Measurements from ENCODE around the gene SREK1IP1. TPM values are rescaled to one million over a fixed set of nuclear protein-coding genes. Genes with fewer than 3 reads are reported as not detected.

Gene SREK1IP1
- polyA plus RNA-seq (2013, experiment 1 of 4): 22.7 TPM
- 26.4 TPM for polyA plus RNA-seq (2013, experiment 2 of 4)
- 19.8 TPM for polyA plus RNA-seq (2013, experiment 3 of 4)
- polyA plus RNA-seq (2013, experiment 4 of 4): 22.6 TPM

DNA sequence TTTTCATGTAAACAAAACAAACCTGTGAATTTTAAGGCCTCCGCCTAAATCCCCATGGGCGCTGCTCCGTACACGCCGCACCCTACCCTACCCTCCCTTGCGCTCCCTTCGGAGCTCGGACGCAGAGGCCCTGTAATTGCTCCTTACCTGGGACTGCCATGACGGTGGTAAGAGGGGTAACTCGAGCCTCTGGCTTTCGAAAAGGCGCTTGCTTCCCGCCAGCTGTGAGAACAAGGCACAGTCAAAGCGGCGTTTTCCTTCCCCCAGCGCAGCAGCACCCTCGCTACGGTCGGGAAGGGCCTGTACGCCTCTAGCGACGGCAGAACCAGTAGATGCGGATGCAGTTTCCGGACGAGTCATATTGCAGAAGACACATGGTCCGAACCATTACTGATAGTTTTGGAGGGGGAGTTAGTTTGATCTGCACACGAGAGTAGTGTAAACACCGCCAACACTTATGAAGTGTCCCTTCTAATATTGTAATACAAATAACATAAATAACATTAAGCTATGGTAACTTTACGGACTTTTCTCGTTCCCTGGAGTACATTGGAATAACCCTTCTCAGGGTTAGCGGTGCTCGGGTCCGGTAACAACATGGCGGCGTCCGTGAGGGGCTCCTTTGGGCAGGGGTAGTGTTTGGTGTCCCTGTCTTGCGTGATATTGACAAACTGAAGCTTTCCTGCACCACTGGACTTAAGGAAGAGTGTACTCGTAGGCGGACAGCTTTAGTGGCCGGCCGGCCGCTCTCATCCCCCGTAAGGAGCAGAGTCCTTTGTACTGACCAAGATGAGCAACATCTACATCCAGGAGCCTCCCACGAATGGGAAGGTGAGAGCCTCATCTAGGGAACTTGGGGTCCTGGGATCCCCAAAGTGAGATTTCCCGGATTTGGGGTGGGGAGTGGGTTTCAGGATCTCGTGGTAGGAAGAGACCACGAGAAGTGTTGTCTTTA lies at the start of gene SREK1IP1, which contains the start of gene CWC27:
Gene SREK1IP1 (minus strand): TSS at position 334 of the 955 bp plus-strand sequence. CDS start 174 bp downstream, at position 160.
Gene CWC27 (plus strand): TSS at position 573 of the 955 bp plus-strand sequence. CDS start 217 bp downstream, at position 790.
- H3K27ac ChIP-seq (ENCODE audit: insufficient read depth, low read depth, low read length, poor library complexity, severe bottlenecking): peak within 1 kb of the TSS; percentile 91
- H3K27me3 ChIP-seq (ENCODE audit: control insufficient read depth, insufficient read depth, low read length, poor library complexity, severe bottlenecking): no peaks in the 10 kb centered on the region
- WGBS, 2 experiments: 0% methylated on average over 47 to 48 of the region's 48 CpGs
- H3K4me1 ChIP-seq (ENCODE audit: control insufficient read depth, insufficient read depth, low read length): peaks cover 16% of the 10 kb centered on the region
- no peaks in the 10 kb centered on the region for H3K9me3 ChIP-seq (ENCODE audit: control insufficient read depth, low read length)
- H3K36me3 ChIP-seq (ENCODE audit: control insufficient read depth, insufficient read depth, low read length): no peaks in the 10 kb centered on the region
- H3K4me3 ChIP-seq (ENCODE audit: insufficient read depth, low read depth, low read length): peak within 1 kb of the TSS; percentile 91

DNA sequence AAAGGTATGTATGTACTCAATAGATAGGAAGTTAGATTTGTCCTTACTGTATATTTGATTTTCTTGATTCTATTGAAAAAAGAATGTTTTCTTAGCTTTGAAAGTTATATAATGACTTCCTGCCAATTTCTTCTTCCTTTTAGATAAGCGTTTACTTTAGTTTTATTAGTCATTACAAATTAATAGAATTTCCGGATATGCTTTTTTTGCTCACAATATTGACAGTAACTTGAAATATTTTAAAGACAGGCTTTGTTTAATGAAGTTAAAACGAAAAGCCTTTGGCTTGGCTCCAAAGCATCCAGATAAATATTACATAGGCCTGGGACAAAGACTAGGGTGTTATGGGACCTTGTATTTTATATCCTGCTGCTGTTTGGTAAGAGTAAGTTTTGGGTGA lies 49.8 kb upstream of the SREK1IP1 start:
- 90% methylated on average over 2 of the region's 3 CpGs; no CpG with 5 or more reads in 1 of the 2 experiments for WGBS, 2 experiments

DNA sequence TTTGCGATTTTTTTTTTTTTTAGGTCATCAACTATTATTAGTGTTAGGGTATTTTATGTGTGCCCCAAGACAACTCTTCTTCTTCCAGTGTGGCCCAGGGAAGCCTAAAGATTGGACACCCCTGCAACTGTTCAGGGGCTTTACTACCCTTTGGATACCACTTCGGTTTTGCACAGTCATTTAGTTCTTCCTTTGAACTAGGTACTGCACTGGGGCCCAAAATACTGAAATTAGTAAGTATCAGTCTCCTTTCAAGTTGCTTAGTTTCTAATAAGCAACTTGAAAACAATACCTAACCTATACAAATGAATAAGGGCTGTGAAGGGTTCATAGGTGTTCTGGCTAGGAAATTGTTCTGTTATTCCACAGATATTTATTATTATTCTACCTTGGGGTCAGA lies 45.6 kb upstream of the SREK1IP1 start:
- Histone ChIP-seq H3K27ac (ENCODE audit: insufficient read depth, low read depth, low read length, poor library complexity, severe bottlenecking) (no peak overlapping the region), H3K4me3 (ENCODE audit: insufficient read depth, low read depth, low read length) (no peak overlapping the region), H3K9me3 (ENCODE audit: control insufficient read depth, low read length) (no peaks in the 10 kb centered on the region), H3K27me3 (ENCODE audit: control insufficient read depth, insufficient read depth, low read length, poor library complexity, severe bottlenecking) (no peaks in the 10 kb centered on the region), H3K36me3 (ENCODE audit: control insufficient read depth, insufficient read depth, low read length) (no peaks in the 10 kb centered on the region), H3K4me1 (ENCODE audit: control insufficient read depth, insufficient read depth, low read length) (no peaks in the 10 kb centered on the region)
- WGBS, 2 experiments: 89 to 96% methylated on average over 2 of the region's 2 CpGs

More for the DNA sequence above, 49.8 kb upstream of the SREK1IP1 start:
- Histone ChIP-seq H3K4me1 (ENCODE audit: control insufficient read depth, insufficient read depth, low read length) (no peaks in the 10 kb centered on the region), H3K27ac (ENCODE audit: insufficient read depth, low read depth, low read length, poor library complexity, severe bottlenecking) (no peak overlapping the region), H3K27me3 (ENCODE audit: control insufficient read depth, insufficient read depth, low read length, poor library complexity, severe bottlenecking) (no peaks in the 10 kb centered on the region), H3K9me3 (ENCODE audit: control insufficient read depth, low read length) (no peaks in the 10 kb centered on the region), H3K36me3 (ENCODE audit: control insufficient read depth, insufficient read depth, low read length) (no peaks in the 10 kb centered on the region), H3K4me3 (ENCODE audit: insufficient read depth, low read depth, low read length) (no peak overlapping the region)

DNA sequence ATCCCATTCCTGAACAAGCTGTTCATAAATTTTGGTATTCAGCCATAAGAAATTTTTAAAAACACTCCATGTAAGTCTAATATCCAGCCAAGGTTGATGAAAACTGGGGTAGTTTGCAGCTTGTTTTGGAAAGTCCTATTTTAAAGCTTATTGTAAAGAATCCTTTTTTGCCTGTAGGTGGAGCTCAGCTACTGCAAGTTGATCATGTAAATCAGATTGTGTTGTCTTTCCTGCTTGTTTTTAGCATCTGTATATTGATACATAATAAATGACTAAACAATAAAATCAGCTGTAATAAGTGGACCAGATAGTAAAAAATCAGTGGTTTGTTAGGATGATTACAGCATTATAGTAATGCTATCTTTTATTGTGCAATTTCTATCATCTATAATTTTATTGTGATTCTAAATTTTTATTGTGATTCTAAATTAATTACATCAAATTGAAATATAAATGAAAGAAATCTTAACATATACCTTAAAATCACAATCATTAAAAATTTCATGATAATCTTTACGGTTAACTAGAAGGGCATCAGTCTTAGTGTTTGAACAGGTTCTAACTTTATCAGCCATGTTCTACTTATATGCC lies 42.7 kb upstream of the SREK1IP1 start:
- H3K4me3 ChIP-seq (ENCODE audit: insufficient read depth, low read depth, low read length): no peak overlapping the region
- H3K4me1 ChIP-seq (ENCODE audit: control insufficient read depth, insufficient read depth, low read length): no peaks in the 10 kb centered on the region
- no peaks in the 10 kb centered on the region for H3K36me3 ChIP-seq (ENCODE audit: control insufficient read depth, insufficient read depth, low read length)
- no peaks in the 10 kb centered on the region for H3K9me3 ChIP-seq (ENCODE audit: control insufficient read depth, low read length)
- WGBS, 2 experiments: 89 to 100% methylated on average over 1 of the region's 1 CpG
- H3K27ac ChIP-seq (ENCODE audit: insufficient read depth, low read depth, low read length, poor library complexity, severe bottlenecking): no peak overlapping the region
- no peaks in the 10 kb centered on the region for H3K27me3 ChIP-seq (ENCODE audit: control insufficient read depth, insufficient read depth, low read length, poor library complexity, severe bottlenecking)

DNA sequence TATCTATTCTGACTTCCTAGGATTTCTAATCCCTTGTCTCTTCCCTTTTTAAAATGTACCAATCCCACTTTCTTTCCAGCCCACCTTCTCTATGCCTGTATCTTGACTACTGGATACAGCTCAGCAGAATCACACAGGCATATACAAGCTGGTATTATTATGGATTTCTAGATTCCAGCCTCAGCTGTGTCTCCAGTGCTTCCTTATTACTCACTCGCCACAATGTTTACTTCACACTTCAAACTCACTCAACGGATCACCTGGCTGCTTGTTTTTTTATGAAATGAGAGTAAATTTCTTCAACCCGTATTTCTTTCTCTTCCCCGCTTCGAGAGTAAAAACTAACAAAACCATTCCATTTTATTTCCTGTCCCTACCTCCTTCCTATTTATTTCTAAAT lies 39.0 kb upstream of the SREK1IP1 start:
- H3K4me1 ChIP-seq (ENCODE audit: control insufficient read depth, insufficient read depth, low read length): no peaks in the 10 kb centered on the region
- H3K9me3 ChIP-seq (ENCODE audit: control insufficient read depth, low read length): no peaks in the 10 kb centered on the region
- 90 to 93% methylated on average over 5 of the region's 5 CpGs for WGBS, 2 experiments
- H3K4me3 ChIP-seq (ENCODE audit: insufficient read depth, low read depth, low read length): no peak overlapping the region
- H3K27me3 ChIP-seq (ENCODE audit: control insufficient read depth, insufficient read depth, low read length, poor library complexity, severe bottlenecking): no peaks in the 10 kb centered on the region
- no peak overlapping the region for H3K27ac ChIP-seq (ENCODE audit: insufficient read depth, low read depth, low read length, poor library complexity, severe bottlenecking)
- peaks cover 5% of the 10 kb centered on the region for H3K36me3 ChIP-seq (ENCODE audit: control insufficient read depth, insufficient read depth, low read length)

DNA sequence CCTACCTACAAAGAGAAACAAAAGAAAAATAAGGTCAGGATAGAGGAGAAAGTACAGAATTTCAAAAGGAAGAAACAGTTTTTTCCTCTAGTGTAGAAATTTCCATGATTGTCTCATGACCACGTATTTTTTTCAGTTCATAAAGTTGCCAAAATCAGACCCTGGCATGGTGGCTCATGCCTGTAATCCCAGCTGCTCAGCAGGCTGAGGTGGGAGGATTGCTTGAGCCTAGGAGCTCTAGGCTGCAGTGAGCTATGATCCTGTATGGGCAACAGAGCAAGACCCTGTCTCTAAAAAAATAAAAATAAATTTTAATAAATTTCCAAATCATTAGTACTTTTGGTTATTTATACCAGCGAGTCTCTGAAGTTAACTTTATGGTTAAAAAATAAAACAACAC lies 38.0 kb upstream of the SREK1IP1 start:
- H3K27ac ChIP-seq (ENCODE audit: insufficient read depth, low read depth, low read length, poor library complexity, severe bottlenecking): no peak overlapping the region
- H3K4me3 ChIP-seq (ENCODE audit: insufficient read depth, low read depth, low read length): no peak overlapping the region
- H3K9me3 ChIP-seq (ENCODE audit: control insufficient read depth, low read length): no peaks in the 10 kb centered on the region
- H3K27me3 ChIP-seq (ENCODE audit: control insufficient read depth, insufficient read depth, low read length, poor library complexity, severe bottlenecking): no peaks in the 10 kb centered on the region
- WGBS, 2 experiments: 76 to 97% methylated on average over 1 to 2 of the region's 2 CpGs
- H3K36me3 ChIP-seq (ENCODE audit: control insufficient read depth, insufficient read depth, low read length): peaks cover 5% of the 10 kb centered on the region
- H3K4me1 ChIP-seq (ENCODE audit: control insufficient read depth, insufficient read depth, low read length): no peaks in the 10 kb centered on the region

DNA sequence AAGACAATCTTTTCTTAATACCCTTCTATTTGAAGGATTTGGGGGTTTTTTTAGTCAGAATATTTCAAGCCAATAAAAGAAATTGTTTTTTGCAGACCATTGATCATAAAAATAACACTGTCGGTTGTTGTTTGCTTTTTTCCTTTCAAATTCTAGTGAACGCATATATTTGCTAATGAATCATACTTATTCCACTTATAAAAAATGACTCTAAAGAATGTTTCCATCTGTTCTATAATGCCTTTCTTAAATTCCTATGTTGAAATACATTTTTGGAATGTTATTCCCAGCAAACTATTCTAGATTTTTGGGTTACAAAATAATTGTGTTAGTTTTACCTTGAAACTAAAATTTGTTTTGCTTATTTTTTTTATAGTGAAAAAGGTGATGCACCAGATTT lies 32.4 kb upstream of the SREK1IP1 start:
- WGBS, 2 experiments: 97% methylated on average over 2 of the region's 2 CpGs; no CpG with 5 or more reads in 1 of the 2 experiments
- H3K27ac ChIP-seq (ENCODE audit: insufficient read depth, low read depth, low read length, poor library complexity, severe bottlenecking): no peak overlapping the region
- no peaks in the 10 kb centered on the region for H3K9me3 ChIP-seq (ENCODE audit: control insufficient read depth, low read length)
- no peaks in the 10 kb centered on the region for H3K4me1 ChIP-seq (ENCODE audit: control insufficient read depth, insufficient read depth, low read length)
- H3K4me3 ChIP-seq (ENCODE audit: insufficient read depth, low read depth, low read length): no peak overlapping the region
- H3K36me3 ChIP-seq (ENCODE audit: control insufficient read depth, insufficient read depth, low read length): peaks cover 5% of the 10 kb centered on the region
- no peaks in the 10 kb centered on the region for H3K27me3 ChIP-seq (ENCODE audit: control insufficient read depth, insufficient read depth, low read length, poor library complexity, severe bottlenecking)

DNA sequence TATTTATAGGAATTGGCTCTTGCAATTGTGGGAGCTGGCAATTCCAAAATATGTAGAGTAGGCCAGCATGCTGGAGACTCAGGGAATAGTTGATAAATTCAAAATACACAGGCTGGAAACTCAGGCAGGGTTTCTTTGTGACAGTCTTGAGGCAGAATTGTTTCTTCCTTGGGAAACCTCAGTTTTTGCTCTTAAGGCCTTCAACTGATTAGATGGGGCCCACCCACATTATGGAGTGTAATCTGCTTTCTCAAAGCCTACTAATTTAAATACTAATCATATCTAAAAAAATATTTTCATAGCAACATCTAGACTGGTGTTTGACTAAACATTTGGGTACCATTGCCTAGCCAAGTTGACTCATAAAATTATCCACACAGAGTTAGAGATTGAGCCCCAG lies 27.8 kb upstream of the SREK1IP1 start:
- Histone ChIP-seq H3K9me3 (ENCODE audit: control insufficient read depth, low read length) (no peaks in the 10 kb centered on the region), H3K4me3 (ENCODE audit: insufficient read depth, low read depth, low read length) (no peak overlapping the region), H3K36me3 (ENCODE audit: control insufficient read depth, insufficient read depth, low read length) (no peaks in the 10 kb centered on the region), H3K4me1 (ENCODE audit: control insufficient read depth, insufficient read depth, low read length) (no peaks in the 10 kb centered on the region), H3K27ac (ENCODE audit: insufficient read depth, low read depth, low read length, poor library complexity, severe bottlenecking) (no peak overlapping the region), H3K27me3 (ENCODE audit: control insufficient read depth, insufficient read depth, low read length, poor library complexity, severe bottlenecking) (no peaks in the 10 kb centered on the region)

DNA sequence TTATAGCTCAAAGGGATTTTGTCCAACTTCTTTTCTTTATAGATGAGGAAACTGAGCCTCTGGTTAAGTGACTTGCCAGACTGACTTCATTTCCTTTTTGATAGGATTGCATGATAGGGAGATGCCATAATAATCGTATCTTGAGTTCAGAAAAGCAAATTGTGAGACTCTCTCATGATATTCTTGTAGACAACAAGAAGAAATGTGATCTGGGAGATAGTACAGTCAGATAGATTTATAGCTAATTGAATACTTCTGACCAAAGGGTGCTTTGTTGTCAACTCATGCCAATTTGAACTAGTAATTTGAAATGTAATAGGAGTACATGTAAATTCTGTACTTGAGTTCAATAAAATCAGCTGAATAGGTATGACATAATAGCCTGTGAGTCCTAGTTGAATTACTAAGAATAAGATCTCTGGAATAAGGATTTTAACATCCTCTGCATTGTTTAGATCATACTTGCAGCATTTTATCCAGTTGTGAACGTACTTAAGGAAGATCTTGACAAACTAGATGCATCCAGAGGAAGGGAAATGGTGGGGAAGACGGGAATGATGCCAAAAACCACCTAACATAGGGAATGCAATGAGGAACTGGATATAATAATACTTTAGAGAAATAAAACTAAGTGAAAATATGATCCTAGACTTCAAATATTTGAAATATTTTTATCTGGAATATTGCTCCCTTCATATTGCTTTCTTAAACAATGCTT lies 25.7 kb upstream of the SREK1IP1 start:
- Histone ChIP-seq H3K9me3 (ENCODE audit: control insufficient read depth, low read length) (no peaks in the 10 kb centered on the region), H3K36me3 (ENCODE audit: control insufficient read depth, insufficient read depth, low read length) (no peaks in the 10 kb centered on the region), H3K27me3 (ENCODE audit: control insufficient read depth, insufficient read depth, low read length, poor library complexity, severe bottlenecking) (no peaks in the 10 kb centered on the region), H3K27ac (ENCODE audit: insufficient read depth, low read depth, low read length, poor library complexity, severe bottlenecking) (no peak overlapping the region), H3K4me1 (ENCODE audit: control insufficient read depth, insufficient read depth, low read length) (no peaks in the 10 kb centered on the region), H3K4me3 (ENCODE audit: insufficient read depth, low read depth, low read length) (no peak overlapping the region)
- WGBS, 2 experiments: 86 to 100% methylated on average over 2 to 3 of the region's 3 CpGs

DNA sequence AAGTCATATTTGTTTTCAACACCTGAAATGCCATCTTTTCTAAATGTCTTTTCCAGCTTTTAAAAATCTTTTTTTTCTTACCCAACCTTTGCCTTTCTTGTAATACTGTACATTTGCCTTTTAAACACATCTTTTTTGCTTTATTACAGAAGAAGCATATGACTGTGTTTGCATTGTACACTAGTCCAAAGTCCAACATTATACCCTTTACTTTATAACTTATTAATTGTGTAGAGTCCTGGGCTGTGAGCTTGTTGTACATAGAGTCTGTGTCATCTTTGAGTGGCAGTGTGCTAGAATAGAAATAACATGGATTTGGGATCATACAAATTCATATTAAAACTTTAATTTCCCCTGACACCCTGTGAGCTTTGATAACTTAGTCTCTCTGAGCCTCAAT lies 24.0 kb upstream of the SREK1IP1 start:
- Histone ChIP-seq H3K36me3 (ENCODE audit: control insufficient read depth, insufficient read depth, low read length) (no peaks in the 10 kb centered on the region), H3K27ac (ENCODE audit: insufficient read depth, low read depth, low read length, poor library complexity, severe bottlenecking) (no peak overlapping the region), H3K4me3 (ENCODE audit: insufficient read depth, low read depth, low read length) (no peak overlapping the region), H3K27me3 (ENCODE audit: control insufficient read depth, insufficient read depth, low read length, poor library complexity, severe bottlenecking) (no peaks in the 10 kb centered on the region), H3K4me1 (ENCODE audit: control insufficient read depth, insufficient read depth, low read length) (no peaks in the 10 kb centered on the region), H3K9me3 (ENCODE audit: control insufficient read depth, low read length) (no peaks in the 10 kb centered on the region)

Data from ectodermal cell (in vitro differentiated cells).